Upper lobe of left lung (tissue), 6 donors: ENCODE results near the gene PLCB1. TPM values are rescaled to one million over a fixed set of nuclear protein-coding genes. Genes with fewer than 3 reads are reported as not detected.

ENCODE experiments used
- ATAC-seq, 2 donors: fragments of 200-7000 bp; cut with Tn5 transposase; one replicate each; pipeline ENCODE4 v1.9.1; 2022; ENCODE audit warnings: mild to moderate bottlenecking in 2 of 2, moderate library complexity in 2 of 2; ENCODE audit not compliant: low FRiP score in 2 of 2
- DNase-seq, 2 donors: peaks; one replicate each; pipeline ENCODE4 v3.0.0-alpha.2; 2019 to 2020
- H3K27ac ChIP-seq, 4 donors: fragments of 200-600 bp; sonication (generic); one replicate each; pipeline ENCODE4 v1.5.1; 2016 to 2019
- H3K27me3 ChIP-seq, 4 donors: fragments of 200-600 bp; sonication (generic); one replicate each; pipeline ENCODE4 v1.5.1; 2017 to 2019
- H3K36me3 ChIP-seq, 4 donors: fragments of 200-600 bp; sonication (generic); one replicate each; pipeline ENCODE4 v1.5.1; 2016 to 2019
- H3K4me1 ChIP-seq, 4 donors: fragments of 200-600 bp; sonication (generic); one replicate each; pipeline ENCODE4 v1.5.1; 2018 to 2019
- H3K4me3 ChIP-seq, 4 donors: fragments of 200-600 bp; sonication (generic); one replicate each; pipeline ENCODE4 v1.5.1; 2017 to 2019; ENCODE audit warnings: mild to moderate bottlenecking in 2 of 4, moderate library complexity in 1 of 4
- H3K9me3 ChIP-seq, 4 donors: fragments of 200-600 bp; sonication (generic); one replicate each; pipeline ENCODE4 v1.5.1; 2018 to 2019
- CTCF ChIP-seq, 6 experiments: fragments of 450-650 bp in 4 of 6; fragments of 200-600 bp in 2 of 6; sonication (generic) in 2 of 6; IDR thresholded peaks; one replicate each; pipeline ENCODE4 v1.5.1; 2016 to 2019; ENCODE audit warnings: antibody characterized with exemption in 6 of 6
- EP300 ChIP-seq, 4 donors: sonication (generic); formaldehyde crosslinking; IDR thresholded peaks; one replicate each; pipeline ENCODE4 v1.5.1; 2017; ENCODE audit warnings: antibody characterized with exemption in 4 of 4, control low read depth in 2 of 4
- POLR2A ChIP-seq, 4 donors: fragments of 450-650 bp; IDR thresholded peaks; one replicate each; pipeline ENCODE4 v1.5.1; 2016 to 2017; ENCODE audit warnings: antibody characterized with exemption in 4 of 4, mild to moderate bottlenecking in 2 of 4
- POLR2AphosphoS5 ChIP-seq, 2 donors: sonication (generic); formaldehyde crosslinking; IDR thresholded peaks; one replicate each; pipeline ENCODE4 v1.5.1; 2017; ENCODE audit warnings: antibody characterized with exemption in 2 of 2
- WGBS, 2 donors: methylation state at CpG; one replicate each; pipeline ENCODE4 v1.1.5; 2017 to 2018; 5-methylcytosine and 5-hydroxymethylcytosine counted together
- total RNA-seq, 6 donors: library from RNA; depleted of rRNA in 4 of 6; stranded (reverse); fragments of >200 nt in 4 of 6; gene quantifications; one replicate each; pipeline versions ENCODE4 v1.1.0 to v1.2.1, GENCODE V29; 2016 to 2021
- donor health status: DM: no; HTN: no; CAD: no; lungs with moderate emphysema.
- donor health status: DM: no; HTN: yes; CAD: no; lungs with severe emphysema.

The PLCB1 gene
- total RNA-seq, 6 donors from 2014 or later = 4.8 to 26.2 (median 10.7) TPM

- Histone ChIP-seq H3K4me3 (no peak overlapping the region), H3K36me3 (no peaks in the 10 kb centered on the region), H3K4me1 (no peaks in the 10 kb centered on the region), H3K9me3 (no peaks in the 10 kb centered on the region), H3K27ac (no peak overlapping the region), H3K27me3 (no peaks in the 10 kb centered on the region)
- no peak for DNase-seq
- TF ChIP-seq EP300 (IDR thresholded peaks at IDR 0.05) (no peak), CTCF (IDR thresholded peaks at IDR 0.05) (no peak), POLR2A (IDR thresholded peaks at IDR 0.05) (no peak), POLR2AphosphoS5 (IDR thresholded peaks at IDR 0.05) (no peak)
- no peak for ATAC-seq
Measured at GRCh38 chr20:8231038-8231437, 99.0 kb downstream of the PLCB1 start.

- Histone ChIP-seq H3K4me1 (no peaks in the 10 kb centered on the region), H3K36me3 (no peaks in the 10 kb centered on the region), H3K27me3 (no peaks in the 10 kb centered on the region), H3K4me3 (no peak overlapping the region), H3K9me3 (no peaks in the 10 kb centered on the region), H3K27ac (no peak overlapping the region)
- no peak for TF ChIP-seq POLR2AphosphoS5 (IDR thresholded peaks at IDR 0.05)
- no peak for TF ChIP-seq EP300 (IDR thresholded peaks at IDR 0.05)
- TF ChIP-seq POLR2A (IDR thresholded peaks at IDR 0.05) = no peak
- TF ChIP-seq CTCF (IDR thresholded peaks at IDR 0.05) = no peak
- ATAC-seq (no peak), DNase-seq (no peak)
- 73 to 76% methylated on average over 3 of the region's 3 CpGs for WGBS, 2 donors
Measured at GRCh38 chr20:8232332-8232731, 100.3 kb downstream of the PLCB1 start.

- H3K36me3 ChIP-seq = no peaks in the 10 kb centered on the region
- H3K27me3 ChIP-seq = no peaks in the 10 kb centered on the region
- TF ChIP-seq CTCF (IDR thresholded peaks at IDR 0.05) = no peak
- no peak for TF ChIP-seq POLR2A (IDR thresholded peaks at IDR 0.05)
- no peak for TF ChIP-seq EP300 (IDR thresholded peaks at IDR 0.05)
- TF ChIP-seq POLR2AphosphoS5 (IDR thresholded peaks at IDR 0.05) = no peak
- no peak for DNase-seq
- no peaks in the 10 kb centered on the region for H3K4me1 ChIP-seq
- H3K9me3 ChIP-seq = no peaks in the 10 kb centered on the region
- H3K4me3 ChIP-seq = no peak overlapping the region
- 57 to 59% methylated on average over 2 of the region's 2 CpGs for WGBS, 2 donors
- no peak overlapping the region for H3K27ac ChIP-seq
- no peak for ATAC-seq
Measured at GRCh38 chr20:8234580-8234979, 102.5 kb downstream of the PLCB1 start.

- Histone ChIP-seq H3K9me3 (no peaks in the 10 kb centered on the region), H3K27me3 (no peaks in the 10 kb centered on the region), H3K36me3 (no peaks in the 10 kb centered on the region), H3K27ac (no peak overlapping the region), H3K4me1 (peaks cover 0 to 7% (median 3%) of the 10 kb centered on the region in 4 donors), H3K4me3 (no peak overlapping the region)
- TF ChIP-seq POLR2A (IDR thresholded peaks at IDR 0.05) (no peak), EP300 (IDR thresholded peaks at IDR 0.05) (no peak), CTCF (IDR thresholded peaks at IDR 0.05) (no peak), POLR2AphosphoS5 (IDR thresholded peaks at IDR 0.05) (no peak)
- no peak for ATAC-seq
- WGBS, 2 donors = 92 to 95% methylated on average over 2 of the region's 2 CpGs
- DNase-seq = no peak
Measured at GRCh38 chr20:8242066-8242465, 110.0 kb downstream of the PLCB1 start.

GRCh38 chr20:8242827-8243724 lies 111.0 kb downstream of the PLCB1 start:
- H3K4me1 ChIP-seq = peaks cover 0 to 7% (median 3%) of the 10 kb centered on the region in 4 donors
- ATAC-seq = no peak
- no peaks in the 10 kb centered on the region for H3K36me3 ChIP-seq
- no peak for TF ChIP-seq POLR2AphosphoS5 (IDR thresholded peaks at IDR 0.05)
- TF ChIP-seq POLR2A (IDR thresholded peaks at IDR 0.05) = no peak
- no peak for TF ChIP-seq EP300 (IDR thresholded peaks at IDR 0.05)
- no peak for TF ChIP-seq CTCF (IDR thresholded peaks at IDR 0.05)
- 58 to 65% methylated on average over 7 of the region's 7 CpGs for WGBS, 2 donors
- DNase-seq = no peak
- no peak overlapping the region for H3K4me3 ChIP-seq
- no peaks in the 10 kb centered on the region for H3K9me3 ChIP-seq
- H3K27ac ChIP-seq = no peak overlapping the region
- H3K27me3 ChIP-seq = no peaks in the 10 kb centered on the region
